HG03571 (cell line): ENCODE measurements around the gene AK4.

Experiments
- ATAC-seq: cut with Tn5 transposase; IDR thresholded peaks from one replicate; pipeline ENCODE4 v1.9.1; 2021; ENCODE audit not compliant: unreplicated experiment

AK4 gene

DNA sequence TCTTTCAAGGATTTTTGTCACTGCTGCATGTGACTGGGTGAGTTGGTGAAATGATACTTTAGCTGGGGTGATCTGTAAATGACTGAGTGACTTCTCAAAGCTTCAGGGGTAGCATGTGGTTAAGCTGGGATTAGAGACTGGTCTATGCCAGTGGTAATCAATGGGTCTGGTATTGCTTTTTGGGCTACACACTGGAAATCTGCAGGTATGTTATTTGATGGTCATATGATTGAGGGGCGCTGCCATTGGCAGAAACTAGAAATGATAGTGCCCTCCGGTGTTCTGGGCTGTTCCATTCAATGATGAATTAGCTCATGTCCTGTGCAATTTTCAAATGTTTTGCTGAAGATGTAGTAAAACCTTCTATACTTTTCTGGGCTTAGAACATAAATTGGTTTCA lies 121.6 kb downstream of the AK4 start:
- ATAC-seq, result no peak

DNA sequence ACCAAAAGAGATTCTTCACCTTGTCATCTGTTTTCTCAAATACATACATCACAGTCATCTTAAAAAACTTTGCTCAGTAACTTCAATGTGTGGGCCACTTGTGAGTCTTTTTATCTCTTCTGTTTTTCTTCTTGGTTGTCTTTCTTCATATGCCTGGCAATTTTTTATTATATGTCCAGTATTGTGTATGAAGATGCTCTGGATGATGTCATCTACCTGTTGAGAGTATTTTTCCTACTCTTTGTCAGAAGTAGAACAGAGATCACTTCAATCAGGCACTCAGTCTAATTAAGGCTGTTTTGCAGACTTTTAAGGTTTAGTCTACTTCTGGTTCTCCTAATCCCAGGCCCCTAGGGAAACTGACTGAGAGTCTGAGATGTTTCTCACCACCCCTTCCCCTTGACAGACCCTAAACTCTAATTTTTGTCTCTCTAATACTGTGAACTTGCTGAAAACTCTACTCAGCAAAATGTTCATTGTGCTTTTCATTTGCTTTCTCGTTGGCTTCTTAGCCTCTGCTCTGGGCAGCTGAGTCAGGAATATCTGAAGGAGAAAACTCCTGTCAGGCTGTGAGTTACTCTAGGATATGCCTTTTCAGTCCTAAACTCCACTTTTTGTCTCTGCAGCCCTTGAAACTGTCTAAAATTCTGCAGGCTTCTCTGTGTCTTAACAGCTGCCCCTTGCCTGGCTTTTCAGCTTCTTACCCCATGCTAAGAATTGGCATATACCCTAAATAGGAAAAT lies 128.4 kb downstream of the AK4 start:
- ATAC-seq, result no peak

DNA sequence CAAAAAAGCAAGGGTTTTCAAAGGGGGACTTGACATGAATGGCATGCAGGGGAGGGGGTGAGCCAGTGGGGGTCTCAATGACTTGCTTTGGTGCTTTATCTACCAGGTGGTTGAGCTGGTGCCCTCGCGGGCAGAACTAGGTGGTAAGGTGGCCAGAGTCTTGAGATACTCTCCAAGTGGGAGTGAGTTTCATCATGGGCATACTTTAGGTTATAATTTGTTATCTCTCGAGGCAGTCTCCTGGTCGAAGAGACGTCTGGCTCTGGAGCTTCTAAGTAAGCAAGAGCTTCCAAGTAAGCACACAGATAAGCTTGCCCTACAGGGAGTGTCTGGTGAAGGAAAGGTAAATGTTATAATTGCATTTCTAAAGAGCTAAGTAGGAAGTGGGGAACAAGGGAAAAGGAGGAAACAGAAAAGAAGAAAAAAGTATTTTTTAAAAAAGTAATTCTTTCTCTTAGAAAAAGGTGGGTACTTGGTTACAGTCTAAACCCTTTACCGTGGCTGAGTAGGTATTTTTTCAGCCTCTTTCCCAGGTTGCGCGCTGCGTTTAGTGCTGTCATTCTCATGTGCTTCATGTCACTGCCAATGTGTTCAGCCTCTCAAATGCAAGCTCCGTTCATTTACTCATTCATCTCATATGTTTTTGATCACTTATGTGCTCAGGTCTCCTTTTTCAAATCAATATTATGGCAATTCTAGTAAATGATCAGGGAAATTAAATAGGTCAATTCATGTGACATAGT lies 129.8 kb downstream of the AK4 start:
- no peak for ATAC-seq

DNA sequence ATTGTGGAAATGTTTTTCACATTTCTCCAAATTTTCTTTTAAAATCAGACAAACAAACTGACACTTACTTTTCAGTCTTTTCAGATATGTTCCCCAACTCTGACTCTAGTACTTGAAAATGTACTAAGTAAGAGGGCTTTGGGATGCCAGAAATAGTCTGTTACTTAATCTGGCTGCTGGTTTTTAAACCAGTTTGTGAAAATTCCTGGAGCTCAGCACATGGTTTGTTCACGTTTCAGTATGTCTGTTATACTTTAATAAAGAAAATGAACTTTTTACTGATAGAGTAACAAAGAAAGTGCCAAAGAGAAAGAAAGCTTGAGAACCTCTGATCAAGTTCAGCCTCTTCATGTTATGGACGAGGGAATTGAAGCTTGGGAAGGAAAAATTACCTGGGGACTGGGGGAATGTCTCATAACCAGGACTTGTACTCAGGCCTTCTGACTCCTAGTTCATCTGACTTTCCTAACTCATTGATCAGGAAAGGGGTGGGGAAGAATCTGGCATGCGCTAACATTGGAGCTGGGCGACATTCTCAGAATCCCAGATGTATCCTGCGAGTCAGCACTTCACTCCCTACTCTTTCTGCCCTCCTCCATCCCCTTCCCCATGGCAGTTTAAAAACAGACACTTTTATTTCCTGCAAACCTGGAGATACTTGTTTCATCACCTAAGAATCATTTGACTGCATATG lies 130.5 kb downstream of the AK4 start:
- no peak for ATAC-seq

DNA sequence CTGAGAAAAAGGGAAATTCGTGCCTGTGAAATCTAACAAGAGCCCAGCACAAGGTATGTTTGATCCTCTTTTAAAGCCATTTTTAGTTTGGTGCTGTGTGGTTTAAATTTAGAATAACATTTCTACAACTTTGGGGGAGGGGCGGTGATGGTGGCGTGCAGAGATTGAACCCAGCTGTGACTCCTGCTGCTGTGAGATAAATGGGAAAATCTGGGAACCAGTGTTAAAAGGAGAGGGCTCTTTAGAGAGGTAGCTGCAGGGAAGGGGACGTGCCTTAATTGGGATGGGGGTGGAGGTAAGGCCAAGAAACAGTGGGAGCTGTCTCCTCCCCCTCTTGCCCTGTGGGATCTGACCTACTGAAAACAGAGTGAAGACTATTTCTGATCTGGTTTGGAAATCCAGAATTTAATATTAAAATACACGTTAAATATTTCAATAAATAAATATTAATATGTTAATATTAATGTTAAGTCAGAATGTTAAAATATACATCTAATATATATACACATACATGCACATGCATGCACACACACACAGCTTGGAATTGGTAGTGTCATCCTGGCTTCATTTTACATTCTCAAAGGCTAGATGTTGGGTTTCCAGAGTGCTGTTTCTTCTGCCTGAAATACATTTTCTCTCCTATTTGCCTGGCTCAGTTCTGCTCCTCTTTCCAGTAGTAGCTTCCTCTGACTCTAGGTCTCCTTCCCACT lies 131.2 kb downstream of the AK4 start:
- ATAC-seq, result no peak
